GM18499 (cell line): ENCODE results near the gene COL8A2.

Experiments
- ATAC-seq: cut with Tn5 transposase; IDR thresholded peaks from one replicate; pipeline ENCODE4 v1.9.1; 2021; ENCODE audit warnings: moderate number of reproducible peaks; ENCODE audit not compliant: insufficient read depth, unreplicated experiment

COL8A2 gene

DNA sequence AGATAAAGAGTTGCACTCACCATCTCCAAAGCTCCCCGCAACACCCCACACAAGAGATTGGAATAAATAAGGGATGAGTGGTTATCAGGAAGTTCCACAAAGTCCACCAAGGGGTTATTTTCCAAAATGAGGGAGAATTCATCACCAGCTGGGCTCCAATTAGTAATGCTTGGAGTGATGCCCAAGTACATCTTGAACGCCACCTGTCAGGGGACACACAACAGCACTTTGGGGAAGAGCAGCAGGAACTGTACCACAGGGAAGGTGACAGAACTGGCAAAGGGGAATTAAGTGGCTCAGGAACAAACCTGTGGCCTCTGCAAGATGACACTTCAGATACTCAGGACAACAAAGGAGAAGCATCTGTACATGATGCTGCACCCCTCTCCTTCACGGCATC is 12.8 kb upstream of the COL8A2 start:
- no peak for ATAC-seq

DNA sequence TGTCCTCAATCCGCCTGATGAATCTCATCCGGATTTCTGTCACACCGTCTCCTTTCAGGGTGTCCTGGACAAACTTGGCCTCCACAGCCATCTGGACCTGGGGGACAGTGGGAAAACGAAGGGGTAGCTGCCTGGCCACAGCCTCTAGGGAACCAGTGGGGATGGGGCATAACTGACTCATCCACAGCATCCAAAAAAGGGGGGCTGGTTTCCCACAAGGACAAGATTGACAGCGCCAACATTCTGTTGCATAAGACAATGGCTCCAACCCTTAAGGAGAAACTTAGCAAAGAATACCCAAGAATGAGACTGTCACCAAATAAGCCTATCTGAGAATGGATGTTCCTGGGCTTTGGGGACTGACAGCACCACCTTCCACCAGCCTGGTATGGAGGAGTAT is 12.2 kb upstream of the COL8A2 start:
- ATAC-seq = no peak

DNA sequence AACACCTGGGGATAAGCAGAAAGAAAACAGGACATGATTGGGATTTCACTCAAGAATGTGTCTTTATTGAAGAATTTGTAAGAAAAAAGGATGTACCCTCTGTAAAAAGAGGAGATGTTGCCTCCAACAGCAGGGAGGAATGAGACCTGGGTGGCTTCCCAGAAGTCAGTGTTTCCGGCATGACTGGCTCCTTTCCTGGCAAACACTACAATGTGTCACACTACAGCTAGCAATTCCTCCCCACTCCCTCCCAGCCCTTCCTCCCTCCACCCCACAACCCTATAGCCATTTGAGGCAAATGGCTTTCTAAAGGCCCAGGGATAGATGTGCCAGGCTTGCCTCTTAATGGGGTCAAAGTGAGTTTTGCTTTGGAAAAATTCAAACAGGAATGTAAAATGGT is 11.5 kb upstream of the COL8A2 start:
- no peak for ATAC-seq

DNA sequence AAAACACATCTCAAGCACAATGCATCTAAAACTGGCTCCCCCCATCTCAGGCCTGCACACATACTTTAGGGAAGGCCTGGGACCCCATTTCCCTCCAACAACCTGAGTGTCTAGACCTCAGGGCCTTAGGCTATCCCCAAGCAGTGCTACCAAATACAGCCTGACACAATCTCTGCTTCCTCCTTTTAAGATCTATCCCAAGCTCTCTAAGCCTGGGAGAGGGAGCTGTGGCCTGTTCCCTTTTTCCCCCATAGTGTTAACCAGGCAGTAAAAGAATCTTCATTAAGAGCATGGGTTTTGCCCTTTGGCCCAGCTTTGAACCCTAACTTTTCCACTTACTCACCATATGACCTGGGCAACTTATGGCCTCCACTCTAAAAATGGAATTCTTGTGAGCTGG is 10.8 kb upstream of the COL8A2 start:
- no peak for ATAC-seq

DNA sequence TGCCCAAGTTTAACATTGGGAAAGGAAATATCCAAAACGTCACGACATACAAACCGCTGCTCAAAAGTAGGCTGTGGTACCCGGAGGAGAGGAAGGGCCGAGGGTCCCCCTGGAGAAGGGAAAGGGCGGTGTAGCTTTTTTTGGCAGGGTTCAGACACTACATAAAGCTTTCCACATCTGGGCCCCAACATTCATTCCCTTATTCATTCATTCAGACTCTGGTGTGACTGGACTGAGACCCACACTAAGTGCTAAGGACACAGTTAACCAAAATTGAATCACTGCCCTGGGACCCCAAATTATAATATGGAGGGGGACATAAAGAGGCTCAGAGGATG is 10.3 kb upstream of the COL8A2 start:
- ATAC-seq = no peak

DNA sequence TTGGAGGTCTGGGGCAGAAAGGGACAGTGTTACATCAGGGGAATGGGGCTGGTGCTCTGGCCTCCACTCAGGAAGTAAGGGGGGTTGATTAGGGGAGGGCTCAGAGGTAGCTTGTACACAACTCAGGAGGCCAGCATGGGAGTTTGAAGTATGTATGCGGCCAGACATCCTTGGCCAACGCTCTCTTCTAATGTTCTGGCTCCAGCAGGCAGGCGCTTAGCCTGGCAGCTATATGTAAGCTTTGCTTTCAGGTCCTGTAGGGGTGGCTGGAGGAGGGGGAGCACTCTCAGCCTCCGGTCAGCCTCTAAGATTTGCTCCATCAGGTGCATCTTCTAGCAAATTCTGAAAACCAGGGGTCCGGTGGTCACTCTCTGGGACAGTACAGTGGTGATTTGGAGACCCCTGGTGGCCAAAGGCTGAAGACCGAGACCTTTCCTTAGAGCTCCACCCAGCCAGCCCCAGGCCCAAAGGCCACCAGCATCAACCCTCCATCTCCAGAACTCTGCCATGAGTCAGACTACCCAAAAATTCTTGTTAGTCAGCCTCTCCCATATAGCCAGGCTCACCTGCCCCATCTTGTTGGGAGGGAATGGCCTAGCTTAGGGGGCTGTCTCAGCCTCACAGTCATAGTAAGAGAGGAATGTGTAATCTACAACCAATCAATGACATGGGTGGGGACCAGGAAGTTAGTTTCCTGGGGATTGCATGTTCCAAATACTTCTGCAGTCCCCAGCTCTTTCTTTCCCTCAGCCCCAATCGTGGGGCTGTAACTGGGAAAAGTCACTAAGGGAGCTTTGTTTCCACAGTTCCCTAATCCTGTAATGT is 9.7 kb upstream of the COL8A2 start:
- no peak for ATAC-seq

DNA sequence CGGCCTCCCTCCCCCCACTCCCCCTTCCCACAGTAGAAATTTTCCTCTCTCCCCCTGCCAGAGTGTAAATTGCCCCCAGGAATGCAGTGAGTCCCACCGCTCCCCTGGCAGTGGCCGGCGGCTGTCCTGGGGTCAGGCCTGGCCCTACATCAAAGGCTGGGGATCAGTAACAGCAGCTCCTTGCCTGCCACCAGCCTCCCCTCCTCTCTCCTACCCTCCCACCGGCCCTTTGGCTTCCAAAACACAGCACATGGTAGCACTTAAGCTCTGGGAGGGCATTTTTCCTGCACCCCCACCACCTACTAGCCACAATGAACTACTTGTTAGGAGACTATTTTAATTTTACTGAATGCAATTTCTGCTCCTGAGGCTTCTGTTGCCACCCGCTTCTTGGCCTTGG is 9.0 kb upstream of the COL8A2 start:
- ATAC-seq = no peak

DNA sequence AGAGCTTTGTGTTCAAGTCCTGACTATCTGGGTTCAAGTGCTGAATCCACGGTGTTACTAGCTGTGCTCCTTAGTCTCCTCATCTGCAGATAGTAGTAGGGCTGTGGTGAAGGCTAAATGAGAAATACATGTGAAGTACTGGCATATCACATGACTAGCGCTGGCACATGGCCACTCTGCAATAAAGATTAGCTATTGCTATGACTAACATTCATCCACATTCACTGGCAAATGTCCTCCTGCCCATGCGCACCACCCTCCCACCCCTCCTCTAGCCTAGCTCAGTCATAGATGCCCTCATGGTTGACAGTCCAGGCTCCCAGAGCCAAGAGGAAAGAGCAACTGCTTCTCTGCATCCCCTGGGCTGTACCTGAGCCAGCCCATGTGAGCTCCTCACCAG is 8.5 kb upstream of the COL8A2 start:
- ATAC-seq = no peak

DNA sequence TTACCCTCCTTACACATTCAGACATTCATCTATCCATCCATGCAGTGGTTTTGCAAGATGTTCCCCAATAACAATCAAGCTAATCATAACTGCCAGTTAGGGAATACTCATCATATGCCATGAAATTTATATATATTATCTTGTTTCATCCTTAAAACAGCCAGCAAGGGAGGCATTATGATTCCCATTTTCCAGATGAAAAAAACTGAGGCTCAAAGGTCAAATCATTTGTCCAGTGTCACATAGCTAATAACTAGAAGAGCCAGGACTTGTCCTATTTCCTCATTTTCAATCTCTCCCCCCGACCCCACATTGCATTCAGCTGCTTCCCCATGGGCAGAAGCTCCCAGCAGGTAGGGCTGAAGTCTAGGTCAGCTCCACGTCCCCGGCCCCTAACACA is 7.0 kb upstream of the COL8A2 start:
- no peak for ATAC-seq

DNA sequence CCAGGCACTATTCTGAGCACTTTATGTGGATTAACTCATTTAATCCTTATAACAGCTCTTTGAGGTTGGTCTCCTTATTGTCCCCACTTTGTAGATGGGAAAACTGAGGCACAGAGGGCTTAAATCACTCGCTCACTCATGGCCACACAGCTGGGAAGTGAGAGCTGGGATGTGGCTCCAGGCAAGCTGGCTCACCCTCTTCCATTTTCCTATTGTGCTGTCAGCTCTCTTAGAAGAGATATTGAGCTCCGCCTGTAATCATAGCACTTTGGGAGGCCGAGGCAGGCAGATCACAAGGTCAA is 3.8 kb upstream of the COL8A2 start:
- no peak for ATAC-seq

DNA sequence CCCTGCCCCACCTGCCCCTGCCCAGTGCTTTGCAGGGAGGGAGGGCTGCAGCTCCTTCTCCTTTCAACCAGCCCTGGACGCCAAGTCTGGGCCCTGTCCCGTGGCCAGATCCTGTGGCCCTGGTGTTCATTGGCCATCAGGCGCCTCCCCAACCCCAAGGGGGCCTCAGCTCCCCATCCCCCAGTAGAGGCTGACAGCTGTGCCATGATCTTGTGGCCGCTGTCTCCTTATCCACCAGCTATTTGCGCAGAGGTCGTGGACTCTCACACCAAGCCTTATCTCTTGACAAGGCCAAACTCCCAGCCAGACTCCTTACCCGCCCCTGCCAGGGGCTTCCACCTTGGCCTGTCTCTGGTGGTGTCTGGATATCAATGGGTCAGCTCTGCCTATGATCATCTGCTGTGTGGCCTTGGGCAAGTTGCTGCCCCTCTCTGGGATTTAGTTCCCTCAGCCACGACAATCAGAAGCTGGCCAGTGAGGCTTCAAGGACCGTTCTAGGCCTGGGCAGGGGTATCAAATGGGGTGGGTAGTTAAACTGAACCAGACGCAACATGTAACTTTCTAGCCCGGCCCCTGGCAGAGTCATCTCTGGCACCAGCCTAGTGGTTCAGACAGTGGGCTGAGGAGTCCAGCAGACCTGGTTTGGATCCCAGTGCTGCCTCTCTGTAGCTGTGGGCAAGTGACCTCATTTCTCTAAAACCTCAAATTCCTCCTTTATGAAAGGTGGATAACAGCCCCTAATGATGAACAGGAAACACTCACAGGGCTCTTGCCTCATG is 3.3 kb upstream of the COL8A2 start:
- ATAC-seq = no peak

DNA sequence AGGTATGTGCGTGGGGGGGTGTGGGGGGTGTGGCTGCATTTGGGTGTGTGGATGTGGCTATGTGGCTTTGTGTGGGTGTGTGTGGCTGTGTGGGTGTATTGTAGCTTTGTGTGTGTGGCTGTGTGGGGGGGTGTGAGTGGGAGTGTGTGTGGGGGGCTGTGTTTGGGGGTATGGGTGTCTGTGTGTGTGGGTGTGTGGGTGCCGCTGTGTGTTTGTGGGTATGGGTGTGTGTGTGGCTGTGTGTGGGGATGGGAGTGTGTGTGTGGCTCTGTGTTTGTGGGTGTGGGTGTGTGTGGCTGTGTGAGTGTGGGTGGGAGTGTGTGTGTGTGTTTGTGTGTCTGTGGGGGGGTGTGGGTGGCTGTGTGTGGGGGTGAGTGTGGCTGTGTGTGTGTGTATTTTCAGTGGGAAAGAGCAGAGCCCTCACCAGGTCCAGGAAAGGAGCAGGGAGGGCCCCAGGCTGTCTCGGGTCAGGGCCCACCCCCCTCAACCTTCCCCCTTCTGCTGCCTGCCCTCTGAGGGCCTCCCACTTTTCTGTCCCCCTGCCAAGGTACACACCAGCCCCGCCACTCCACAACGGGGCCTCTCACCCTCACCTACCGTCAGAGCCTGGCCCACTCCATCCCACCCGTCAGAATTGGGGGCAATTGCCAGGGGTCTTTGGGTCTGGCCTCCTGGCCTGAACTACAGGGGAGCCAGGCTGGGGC is 1.9 kb upstream of the COL8A2 start:
- no peak for ATAC-seq

DNA sequence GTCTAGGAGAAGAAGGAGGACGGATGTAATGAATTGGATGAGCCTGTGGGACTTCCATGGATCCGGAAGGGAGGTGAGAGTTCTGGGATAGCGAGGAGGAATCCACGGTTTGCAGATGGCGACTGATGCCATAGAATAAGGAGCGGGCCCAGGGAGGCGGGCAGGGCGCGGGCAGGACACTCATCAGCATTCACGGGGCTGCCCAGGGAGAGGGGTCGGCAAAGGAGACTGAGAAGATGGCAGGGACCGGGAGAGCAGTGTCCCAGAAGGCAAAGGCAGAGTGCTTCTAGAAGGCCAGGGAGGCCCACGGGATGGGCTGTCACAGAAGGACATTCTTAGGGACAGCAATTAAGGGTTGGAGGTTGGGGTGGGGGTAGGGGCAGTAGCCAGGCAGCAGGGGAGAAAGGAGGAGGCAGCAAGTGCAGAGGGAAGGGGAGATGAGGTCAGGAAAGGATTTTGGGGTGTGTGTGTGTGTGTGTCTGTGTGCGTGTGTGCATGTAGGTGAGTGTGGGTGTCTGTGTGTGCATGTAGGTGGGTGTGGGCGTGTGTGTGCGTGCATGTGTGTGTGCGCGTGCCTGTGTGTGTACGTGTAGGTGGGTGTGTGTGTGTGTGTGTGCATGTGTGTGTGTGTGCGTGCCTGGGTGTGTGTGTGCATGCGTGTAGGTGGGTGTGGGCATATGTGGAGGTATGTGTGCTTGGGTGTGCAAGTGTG is 1.1 kb upstream of the COL8A2 start:
- no peak for ATAC-seq

DNA sequence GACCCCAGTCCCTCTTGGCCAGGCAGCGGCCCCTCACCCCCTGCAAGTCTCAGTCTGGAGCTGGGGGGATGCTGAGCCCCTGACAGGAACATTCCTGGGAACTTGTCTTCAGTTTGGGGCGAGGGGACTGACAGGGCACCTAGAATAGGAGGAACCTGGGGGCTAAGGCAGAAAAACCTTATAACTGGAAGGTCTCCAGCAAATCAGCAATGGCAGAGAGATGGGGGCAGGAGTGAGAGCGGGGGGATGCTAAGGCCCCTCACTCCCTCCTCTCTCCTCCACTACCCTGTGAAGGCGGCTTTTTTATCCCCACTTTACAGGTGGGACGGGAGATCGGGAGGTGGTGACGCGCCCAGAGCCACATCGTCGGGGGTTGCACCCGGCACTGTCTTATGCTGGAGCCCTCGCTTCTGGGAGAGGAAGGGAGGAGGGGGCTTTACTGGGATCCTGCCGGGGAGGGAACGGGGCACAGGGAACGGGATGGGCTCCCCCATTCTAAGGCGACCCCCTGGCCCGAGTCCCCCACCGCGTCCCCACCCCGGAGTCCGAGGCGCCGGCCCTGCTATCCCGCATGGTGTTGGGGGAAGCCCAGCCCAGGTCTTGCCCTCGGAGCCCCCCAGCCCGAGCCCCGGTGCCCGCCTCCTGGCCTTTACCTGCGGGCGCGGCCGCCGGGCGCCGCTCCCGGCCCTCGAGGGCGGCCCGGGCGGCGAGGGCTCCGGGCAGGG is 456 bp downstream of the COL8A2 start:
- ATAC-seq = no peak

DNA sequence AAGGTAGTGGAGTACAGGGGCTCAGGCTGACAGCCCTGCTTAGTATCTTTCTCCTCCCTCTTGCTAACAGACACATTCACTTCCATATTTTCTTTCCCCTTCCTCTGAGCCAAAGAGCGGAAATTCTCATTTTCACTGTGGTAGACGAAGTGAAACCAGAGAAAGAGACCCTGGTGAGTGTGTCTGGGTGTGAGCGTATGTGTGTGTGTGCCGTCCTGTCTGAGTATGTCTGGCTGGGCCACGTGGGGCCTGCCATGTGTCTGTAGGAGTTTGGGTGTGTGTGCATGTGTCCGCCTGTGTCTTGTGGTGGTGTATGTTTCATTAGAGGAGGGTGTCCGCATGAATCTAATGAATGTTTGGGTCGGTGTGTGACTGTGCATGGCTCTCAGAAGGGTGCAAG is 1.7 kb downstream of the COL8A2 start:
- ATAC-seq = no peak

DNA sequence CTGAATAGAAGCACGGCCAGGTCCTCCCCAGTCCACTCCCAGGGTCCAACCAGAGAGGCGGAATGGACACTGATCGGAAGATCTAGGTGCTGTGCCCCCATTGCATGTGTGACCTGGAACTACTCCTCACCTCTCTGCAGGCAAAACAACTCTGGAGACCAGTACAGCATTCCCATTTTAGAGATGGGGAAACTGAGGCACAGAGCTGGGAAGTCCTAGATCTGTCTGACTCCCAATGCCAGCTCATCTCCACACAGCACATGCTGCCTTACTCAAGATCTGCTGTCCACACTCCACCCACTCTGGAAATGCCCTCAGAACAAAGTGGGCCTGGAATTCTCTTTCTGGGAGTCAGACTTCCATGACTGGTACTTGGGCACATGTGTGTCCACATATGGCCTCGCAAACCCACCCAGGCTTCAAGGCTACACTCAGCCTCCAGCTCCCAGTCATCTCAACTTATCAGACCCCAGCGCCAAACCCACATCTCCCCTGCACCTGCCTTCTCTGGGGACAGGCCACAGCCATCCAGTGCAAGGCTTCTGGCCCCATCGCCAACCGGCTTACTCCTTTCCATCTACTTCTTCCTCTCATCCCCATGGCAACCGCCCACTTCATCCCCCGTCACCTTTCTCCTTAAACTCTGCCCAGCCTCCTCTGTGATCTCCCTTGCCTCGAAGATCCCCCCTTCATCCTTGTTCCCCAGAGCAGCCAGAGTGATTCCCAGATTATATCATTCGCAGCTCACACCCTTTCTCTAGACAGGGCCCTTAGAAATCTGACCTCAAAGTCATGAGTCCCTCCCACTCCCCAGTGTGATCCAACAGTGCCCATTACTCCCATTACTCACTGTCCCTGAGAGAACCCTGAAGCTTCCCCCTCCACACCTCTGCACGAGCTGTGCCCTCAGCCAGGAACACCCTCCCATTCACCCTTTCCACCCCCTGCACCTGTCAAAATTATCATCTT is 2.7 kb downstream of the COL8A2 start:
- no peak for ATAC-seq

DNA sequence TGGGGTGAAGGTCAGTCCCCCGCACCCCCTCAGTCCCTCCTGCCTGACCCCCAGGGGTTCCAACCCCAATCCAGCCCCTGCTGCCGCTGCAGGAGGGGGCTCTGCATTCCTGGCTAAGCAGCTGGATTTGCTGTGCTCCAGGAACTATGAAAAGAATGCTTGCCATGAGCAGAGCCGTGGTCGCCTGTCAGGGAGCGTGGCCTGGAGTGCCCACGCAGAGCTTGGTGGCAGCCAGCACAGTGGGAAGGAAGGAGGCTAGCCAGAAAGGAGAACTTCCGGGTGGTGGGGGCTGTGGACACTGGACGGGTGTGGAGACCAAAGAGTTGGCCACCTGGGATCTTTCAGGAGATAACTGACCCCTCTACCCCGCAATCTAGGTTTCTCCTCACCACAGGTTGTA is 5.6 kb downstream of the COL8A2 start:
- ATAC-seq = no peak

DNA sequence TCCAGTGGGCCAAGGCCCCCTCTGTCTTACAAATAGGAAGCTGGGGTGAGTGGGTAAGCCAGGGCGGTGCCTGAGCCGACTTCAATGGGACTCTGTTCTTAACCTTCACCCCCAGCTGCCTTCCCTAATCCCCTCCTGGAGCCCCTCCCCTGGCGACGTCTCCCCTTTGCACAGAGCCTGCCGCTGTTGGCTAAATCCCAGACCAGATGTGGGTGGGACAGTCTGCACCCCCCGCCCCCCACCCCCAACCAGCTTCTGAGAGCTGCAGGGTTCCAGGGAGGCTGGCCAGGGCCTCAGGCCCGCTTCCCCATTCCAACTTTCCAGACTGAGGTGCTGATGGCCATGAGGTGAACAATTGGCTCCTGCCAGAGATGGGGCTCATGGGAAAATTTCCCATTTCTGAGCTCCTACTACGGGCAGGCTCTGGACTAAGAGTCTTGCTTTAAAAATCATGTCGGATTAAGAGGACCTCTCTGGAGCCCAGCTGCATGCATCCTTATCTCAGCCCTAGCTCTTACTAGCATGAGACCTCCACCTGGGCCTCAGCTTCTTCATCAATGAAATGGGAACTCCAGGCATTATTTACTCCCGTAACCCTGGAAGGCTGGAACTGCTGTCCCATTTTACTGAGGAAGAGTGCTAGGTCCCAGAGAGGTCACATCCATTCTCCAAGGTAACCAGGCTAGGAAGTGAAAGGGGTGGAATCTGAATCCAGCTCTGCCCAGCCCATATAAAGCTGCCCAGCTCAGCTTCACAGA is 6.4 kb downstream of the COL8A2 start:
- ATAC-seq = no peak
